ENCODE measurements around the gene GDF9. TPM values are rescaled to one million over a fixed set of nuclear protein-coding genes. Genes with fewer than 3 reads are reported as not detected.

GDF9 gene
- polyA plus RNA-seq, 1 experiment, result 0.15 TPM

GRCh38 chr5:132848270-132848669, 18.0 kb downstream of the GDF9 start:
- Histone ChIP-seq H3K27me3 (ENCODE audit: control insufficient read depth, insufficient read depth, low read length) (no peaks in the 10 kb centered on the region), H3K27ac (ENCODE audit: low read depth, low read length) (no peak overlapping the region), H3K4me3 (ENCODE audit: low read depth, low read length) (no peak overlapping the region), H3K9me3 (ENCODE audit: control insufficient read depth, insufficient read depth, low read length) (no peaks in the 10 kb centered on the region)
- CTCF ChIA-PET, result interaction anchor here (1.0 to 1.5 kb wide), 2 partner anchors 28 to 31 kb away, joined by 4 to 11 read pairs; no protein-coding TSS in a partner anchor
- no peak for DNase-seq (ENCODE audit: low read depth, low spot score)
- POLR2A ChIA-PET, result no interaction called here
- TF ChIP-seq CTCF (IDR thresholded peaks at IDR 0.05; ENCODE audit: low read depth, low read length), result no peak

- Histone ChIP-seq H3K4me3 (ENCODE audit: low read depth, low read length) (no peak overlapping the region), H3K27ac (ENCODE audit: low read depth, low read length) (no peak overlapping the region), H3K27me3 (ENCODE audit: control insufficient read depth, insufficient read depth, low read length) (no peaks in the 10 kb centered on the region), H3K9me3 (ENCODE audit: control insufficient read depth, insufficient read depth, low read length) (no peaks in the 10 kb centered on the region)
- POLR2A ChIA-PET, result interaction anchor here (0.6 kb wide), 1 partner anchor 315 kb away, joined by 3 read pairs; no protein-coding TSS in a partner anchor
- TF ChIP-seq CTCF (IDR thresholded peaks at IDR 0.05; ENCODE audit: low read depth, low read length), result no peak
- CTCF ChIA-PET, result interaction anchor here (0.9 to 3.5 kb wide), 3 partner anchors 12 to 42 kb away, joined by 3 to 18 read pairs (median 4); no protein-coding TSS in a partner anchor
- no peak for DNase-seq (ENCODE audit: low read depth, low spot score)
Observed at GRCh38 chr5:132841305-132841704, 25.0 kb downstream of the GDF9 start.

GRCh38 chr5:132840896-132841295, 25.4 kb downstream of the GDF9 start:
- ChIA-PET CTCF (interaction anchor here (0.9 to 3.5 kb wide), 4 partner anchors 11 to 42 kb away, joined by 3 to 18 read pairs (median 4); partner anchors contain the start of gene SHROOM1), POLR2A (interaction anchor here (0.6 to 2.5 kb wide), 2 partner anchors 25 to 314 kb away, joined by 3 to 10 read pairs; partner anchors contain the start of genes GDF9 and UQCRQ)

DNA sequence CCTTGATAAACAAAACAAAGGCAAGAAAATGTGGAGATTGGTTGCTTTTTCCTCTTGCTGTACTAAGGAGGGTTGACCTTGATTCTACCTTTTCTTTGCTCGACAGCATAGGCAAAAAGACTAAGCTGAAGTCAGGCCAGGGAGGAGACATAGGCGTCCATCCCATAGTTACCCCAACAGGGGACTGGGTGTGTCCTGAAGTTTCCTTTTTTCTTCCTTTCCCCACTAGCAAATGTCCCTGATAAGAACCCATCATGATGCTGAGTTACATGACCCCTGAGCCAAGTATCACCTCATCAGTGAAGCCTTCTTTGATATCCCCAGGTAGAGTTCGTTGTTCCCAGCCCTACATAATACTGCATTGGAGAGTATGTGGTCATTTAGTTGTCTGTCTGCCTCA, 26.0 kb downstream of the GDF9 start:
- no peaks in the 10 kb centered on the region for H3K27me3 ChIP-seq (ENCODE audit: control insufficient read depth, insufficient read depth, low read length)
- H3K9me3 ChIP-seq (ENCODE audit: control insufficient read depth, insufficient read depth, low read length), result no peaks in the 10 kb centered on the region
- no peak for TF ChIP-seq CTCF (IDR thresholded peaks at IDR 0.05; ENCODE audit: low read depth, low read length)
- DNase-seq (ENCODE audit: low read depth, low spot score), result no peak
- CTCF ChIA-PET, result interaction anchor here (1.0 to 3.5 kb wide), 5 partner anchors 10 to 453 kb away, joined by 3 to 18 read pairs (median 3); partner anchors contain the start of gene SHROOM1
- POLR2A ChIA-PET, result interaction anchor here (1.2 to 2.5 kb wide), 3 partner anchors 26 to 452 kb away, joined by 3 to 10 read pairs (median 5); partner anchors contain the start of genes GDF9 and UQCRQ
- H3K27ac ChIP-seq (ENCODE audit: low read depth, low read length), result peak overlapping the region; percentile 95
- H3K4me3 ChIP-seq (ENCODE audit: low read depth, low read length), result no peak overlapping the region

More at GRCh38 chr5:132840896-132841295, 25.4 kb downstream of the GDF9 start:
- no peak overlapping the region for H3K4me3 ChIP-seq (ENCODE audit: low read depth, low read length)
- no peak for DNase-seq (ENCODE audit: low read depth, low spot score)
- no peak for TF ChIP-seq CTCF (IDR thresholded peaks at IDR 0.05; ENCODE audit: low read depth, low read length)
- H3K27ac ChIP-seq (ENCODE audit: low read depth, low read length), result no peak overlapping the region
- no peaks in the 10 kb centered on the region for H3K9me3 ChIP-seq (ENCODE audit: control insufficient read depth, insufficient read depth, low read length)
- no peaks in the 10 kb centered on the region for H3K27me3 ChIP-seq (ENCODE audit: control insufficient read depth, insufficient read depth, low read length)

All from AG04450 (cell line).